ENCODE results near the gene HIVEP3.

DNA sequence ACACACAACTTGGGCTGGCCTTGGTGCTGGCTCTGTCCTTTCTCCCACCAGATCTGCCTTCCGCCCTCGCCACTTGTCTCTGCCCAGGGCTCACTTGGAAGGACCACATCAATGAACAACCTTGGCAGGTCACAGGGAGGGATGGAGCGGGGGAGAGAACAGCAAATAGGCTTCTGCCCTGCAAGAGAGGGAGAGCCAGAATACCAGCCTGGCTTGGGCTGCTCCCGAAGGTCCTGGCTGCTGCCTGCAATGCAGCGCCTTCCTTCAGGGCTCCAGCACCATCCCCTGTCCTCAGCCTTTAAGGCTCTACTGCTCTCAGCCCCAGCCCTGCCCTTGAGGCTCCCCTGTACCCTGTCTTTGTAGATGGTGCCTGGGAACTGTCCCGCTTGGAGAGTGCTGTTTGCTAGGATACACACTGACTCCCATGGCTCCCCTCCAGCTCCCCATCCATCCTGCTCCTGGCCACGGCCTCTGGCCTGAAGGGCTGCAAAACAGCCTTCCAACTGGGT lies 43.8 kb downstream of the HIVEP3 start:
- TF ChIP-seq, protein P1, sequence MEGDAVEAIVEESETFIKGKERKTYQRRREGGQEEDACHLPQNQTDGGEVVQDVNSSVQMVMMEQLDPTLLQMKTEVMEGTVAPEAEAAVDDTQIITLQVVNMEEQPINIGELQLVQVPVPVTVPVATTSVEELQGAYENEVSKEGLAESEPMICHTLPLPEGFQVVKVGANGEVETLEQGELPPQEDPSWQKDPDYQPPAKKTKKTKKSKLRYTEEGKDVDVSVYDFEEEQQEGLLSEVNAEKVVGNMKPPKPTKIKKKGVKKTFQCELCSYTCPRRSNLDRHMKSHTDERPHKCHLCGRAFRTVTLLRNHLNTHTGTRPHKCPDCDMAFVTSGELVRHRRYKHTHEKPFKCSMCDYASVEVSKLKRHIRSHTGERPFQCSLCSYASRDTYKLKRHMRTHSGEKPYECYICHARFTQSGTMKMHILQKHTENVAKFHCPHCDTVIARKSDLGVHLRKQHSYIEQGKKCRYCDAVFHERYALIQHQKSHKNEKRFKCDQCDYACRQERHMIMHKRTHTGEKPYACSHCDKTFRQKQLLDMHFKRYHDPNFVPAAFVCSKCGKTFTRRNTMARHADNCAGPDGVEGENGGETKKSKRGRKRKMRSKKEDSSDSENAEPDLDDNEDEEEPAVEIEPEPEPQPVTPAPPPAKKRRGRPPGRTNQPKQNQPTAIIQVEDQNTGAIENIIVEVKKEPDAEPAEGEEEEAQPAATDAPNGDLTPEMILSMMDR (IDR thresholded peaks at IDR 0.05; ENCODE audit: insufficient read depth, low read length): no peak
- TF ChIP-seq REST (IDR thresholded peaks at IDR 0.05; ENCODE audit: insufficient replicate concordance, low read depth): no peak
